Measurements from ENCODE around the gene C6orf89.

- TF ChIP-seq HOXA5 (CRISPR knock-in tag; IDR thresholded peaks at IDR 0.05) (no peak), SALL2 (CRISPR knock-in tag; IDR thresholded peaks at IDR 0.05) (no peak), POLR2A (IDR thresholded peaks at IDR 0.05; ENCODE audit: insufficient read depth in 1 of 2, low read depth in 2 of 2, low read length in 2 of 2) (no peak), CTCF (CRISPR knock-in tag; IDR thresholded peaks at IDR 0.05) (no peak)
- TF ChIP-seq, protein P1, sequence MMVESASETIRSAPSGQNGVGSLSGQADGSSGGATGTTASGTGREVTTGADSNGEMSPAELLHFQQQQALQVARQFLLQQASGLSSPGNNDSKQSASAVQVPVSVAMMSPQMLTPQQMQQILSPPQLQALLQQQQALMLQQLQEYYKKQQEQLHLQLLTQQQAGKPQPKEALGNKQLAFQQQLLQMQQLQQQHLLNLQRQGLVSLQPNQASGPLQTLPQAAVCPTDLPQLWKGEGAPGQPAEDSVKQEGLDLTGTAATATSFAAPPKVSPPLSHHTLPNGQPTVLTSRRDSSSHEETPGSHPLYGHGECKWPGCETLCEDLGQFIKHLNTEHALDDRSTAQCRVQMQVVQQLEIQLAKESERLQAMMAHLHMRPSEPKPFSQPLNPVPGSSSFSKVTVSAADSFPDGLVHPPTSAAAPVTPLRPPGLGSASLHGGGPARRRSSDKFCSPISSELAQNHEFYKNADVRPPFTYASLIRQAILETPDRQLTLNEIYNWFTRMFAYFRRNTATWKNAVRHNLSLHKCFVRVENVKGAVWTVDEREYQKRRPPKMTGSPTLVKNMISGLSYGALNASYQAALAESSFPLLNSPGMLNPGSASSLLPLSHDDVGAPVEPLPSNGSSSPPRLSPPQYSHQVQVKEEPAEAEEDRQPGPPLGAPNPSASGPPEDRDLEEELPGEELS (CRISPR knock-in tag; IDR thresholded peaks at IDR 0.05), result no peak
These were observed 35.7 kb upstream of the C6orf89 start for GRCh38 chr6:36850021-36850420.

Measured in HepG2 (cell line).